ENCODE data around the gene OR10A3. TPM values are rescaled to one million over a fixed set of nuclear protein-coding genes. Genes with fewer than 3 reads are reported as not detected.
A peak's percentile ranks its signal among the peaks of the same experiment; 100 is the strongest.
"Not testable (repeated sequence)": the region's sequence is repeated elsewhere in the genome, so short reads cannot be mapped to it uniquely, and the experiment has no call there.

OR10A3 gene
- under 0.01 and 0.65 TPM in 2 replicates for total RNA-seq (2014; rRNA removed; shearing (Covaris generic))
- polyA plus RNA-seq (2016; fragmentation: Nextera tagmentation; extraction: Ambion mirVana) = 0.06 and 0.28 TPM in 2 replicates

- DNase-seq = no peak
- no peaks in the 10 kb centered on the region for H4K20me1 ChIP-seq (ENCODE audit: insufficient read depth)
- no peaks in the 10 kb centered on the region for H3K36me3 ChIP-seq (ENCODE audit: low read depth)
- H2AFZ ChIP-seq = no peak within 1 kb of the TSS
- no peak within 1 kb of the TSS for H3K27ac ChIP-seq
- no peaks in the 10 kb centered on the region for H3K4me1 ChIP-seq (ENCODE audit: insufficient read depth)
- TF ChIP-seq EZH2phosphoT487 (IDR thresholded peaks at IDR 0.05; ENCODE audit: insufficient read depth, low read depth) (no peak), EZH2 (IDR thresholded peaks at IDR 0.05; ENCODE audit: insufficient read depth, poor library complexity, severe bottlenecking) (no peak)
- H3K4me3 ChIP-seq = no peak within 1 kb of the TSS
- H3K9ac ChIP-seq = no peak within 1 kb of the TSS
- H3K4me2 ChIP-seq (ENCODE audit: unreplicated experiment) = no peak within 1 kb of the TSS
- no peaks in the 10 kb centered on the region for H3F3A ChIP-seq (ENCODE audit: insufficient read depth)
- in situ Hi-C loops (cut with MboI) = no loop called here
- H3K9me3 ChIP-seq (ENCODE audit: low read depth) = peaks cover 7% of the 10 kb centered on the region
- H3K27me3 ChIP-seq (replicated peaks; ENCODE audit: insufficient read depth) = no peaks in the 10 kb centered on the region
- no peaks in the 10 kb centered on the region for H3K9me2 ChIP-seq (ENCODE audit: insufficient read depth)
- H3K79me2 ChIP-seq (ENCODE audit: insufficient read depth) = no peaks in the 10 kb centered on the region
- 58 to 59% methylated on average over 2 of the region's 2 CpGs for WGBS, 2 experiments (ENCODE audit: low coverage in 1 of 2, low lambda C conversion rate in 2 of 2, missing lambda C conversion rate in 2 of 2)
These were observed at the start of gene OR10A3 for GRCh38 chr11:7941608-7942007. TSS of gene OR10A3 (minus strand) at chr11:7941708. CDS start at chr11:7939520, 2,188 bp downstream.

GRCh38 chr11:7987560-7987883 lies 46.0 kb upstream of the OR10A3 start:
- in situ Hi-C loops (cut with MboI) = loop anchor here (5.0 kb wide), 1 partner anchor 95 kb away; no protein-coding TSS in a partner anchor
- H3K27ac ChIP-seq = not testable (repeated sequence)

GRCh38 chr11:7986768-7987559 lies 45.5 kb upstream of the OR10A3 start, which contains the start of gene EIF3F:
TSS of gene EIF3F (plus strand) at chr11:7987337. CDS start at chr11:7987353, 16 bp downstream.
- peak within 1 kb of the TSS; percentile 99 for H2AFZ ChIP-seq
- H3K4me3 ChIP-seq = peak within 1 kb of the TSS; percentile 100
- H3F3A ChIP-seq (ENCODE audit: insufficient read depth) = no peaks in the 10 kb centered on the region
- WGBS, 2 experiments (ENCODE audit: low coverage in 1 of 2, low lambda C conversion rate in 2 of 2, missing lambda C conversion rate in 2 of 2) = 1% methylated on average over 45 to 46 of the region's 47 CpGs
- peak within 1 kb of the TSS; percentile 95 for H3K9ac ChIP-seq
- H3K4me1 ChIP-seq (ENCODE audit: insufficient read depth) = peaks cover 42% of the 10 kb centered on the region
- no peaks in the 10 kb centered on the region for H3K9me3 ChIP-seq (ENCODE audit: low read depth)
- H3K9me2 ChIP-seq (ENCODE audit: insufficient read depth) = no peaks in the 10 kb centered on the region
- H3K36me3 ChIP-seq (ENCODE audit: low read depth) = peaks cover 9% of the 10 kb centered on the region; the same call in 1 of the 2 replicates
- TF ChIP-seq EZH2phosphoT487 (IDR thresholded peaks at IDR 0.05; ENCODE audit: insufficient read depth, low read depth) (no peak), EZH2 (IDR thresholded peaks at IDR 0.05; ENCODE audit: insufficient read depth, poor library complexity, severe bottlenecking) (no peak)
- no peaks in the 10 kb centered on the region for H4K20me1 ChIP-seq (ENCODE audit: insufficient read depth)
- peaks cover 55% of the 10 kb centered on the region for H3K79me2 ChIP-seq (ENCODE audit: insufficient read depth)
- in situ Hi-C loops (cut with MboI) = loop anchor here (5.0 kb wide), 1 partner anchor 95 kb away; no protein-coding TSS in a partner anchor
- peak within 1 kb of the TSS; percentile 44; the same call in 1 of the 2 replicates for H3K27ac ChIP-seq
- H3K4me2 ChIP-seq (ENCODE audit: unreplicated experiment) = peak within 1 kb of the TSS; percentile 100
- no peaks in the 10 kb centered on the region for H3K27me3 ChIP-seq (replicated peaks; ENCODE audit: insufficient read depth)
- DNase-seq = peak; percentile 99

More at GRCh38 chr11:7987560-7987883, 46.0 kb upstream of the OR10A3 start:
- DNase-seq; H3K27me3 ChIP-seq (replicated peaks; ENCODE audit: insufficient read depth); H3K9me3 ChIP-seq (ENCODE audit: low read depth); H3F3A ChIP-seq (ENCODE audit: insufficient read depth); H4K20me1 ChIP-seq (ENCODE audit: insufficient read depth); H3K9me2 ChIP-seq (ENCODE audit: insufficient read depth): not testable (repeated sequence)
- Histone ChIP-seq H3K79me2 (ENCODE audit: insufficient read depth) (peaks cover 60% of the 10 kb centered on the region), H3K4me2 (ENCODE audit: unreplicated experiment) (peak overlapping the region; percentile 100), H3K36me3 (ENCODE audit: low read depth) (peaks cover 14% of the 10 kb centered on the region; the same call in 1 of the 2 replicates), H3K9ac (peak overlapping the region; percentile 95), H3K4me3 (peak overlapping the region; percentile 100), H2AFZ (peak overlapping the region; percentile 54; the same call in 1 of the 2 replicates), H3K4me1 (ENCODE audit: insufficient read depth) (peaks cover 42% of the 10 kb centered on the region)
- 0 to 1% methylated on average over 10 to 13 of the region's 13 CpGs for WGBS, 2 experiments (ENCODE audit: low coverage in 1 of 2, low lambda C conversion rate in 2 of 2, missing lambda C conversion rate in 2 of 2)

- no peaks in the 10 kb centered on the region for H3K9me3 ChIP-seq (ENCODE audit: low read depth)
- no peaks in the 10 kb centered on the region for H4K20me1 ChIP-seq (ENCODE audit: insufficient read depth)
- peaks cover 27% of the 10 kb centered on the region for H3K4me1 ChIP-seq (ENCODE audit: insufficient read depth)
- H3K27ac ChIP-seq = no peak overlapping the region
- H3K4me2 ChIP-seq (ENCODE audit: unreplicated experiment) = no peak overlapping the region
- H3F3A ChIP-seq (ENCODE audit: insufficient read depth) = no peaks in the 10 kb centered on the region
- no peaks in the 10 kb centered on the region for H3K27me3 ChIP-seq (replicated peaks; ENCODE audit: insufficient read depth)
- no peak overlapping the region for H3K9ac ChIP-seq
- peaks cover 27% of the 10 kb centered on the region for H3K79me2 ChIP-seq (ENCODE audit: insufficient read depth)
- H3K9me2 ChIP-seq (ENCODE audit: insufficient read depth) = no peaks in the 10 kb centered on the region
- in situ Hi-C loops (cut with MboI) = no loop called here
- no peak overlapping the region for H3K4me3 ChIP-seq
- no peak for TF ChIP-seq EZH2phosphoT487 (IDR thresholded peaks at IDR 0.05; ENCODE audit: insufficient read depth, low read depth)
- TF ChIP-seq EZH2 (IDR thresholded peaks at IDR 0.05; ENCODE audit: insufficient read depth, poor library complexity, severe bottlenecking) = no peak
- WGBS, 2 experiments (ENCODE audit: low coverage in 1 of 2, low lambda C conversion rate in 2 of 2, missing lambda C conversion rate in 2 of 2) = 63 to 65% methylated on average over 7 of the region's 7 CpGs
- H2AFZ ChIP-seq = no peak overlapping the region
- H3K36me3 ChIP-seq (ENCODE audit: low read depth) = no peaks in the 10 kb centered on the region
- DNase-seq = no peak
These were observed 42.5 kb upstream of the OR10A3 start for GRCh38 chr11:7983832-7984590.

Measured in GM23248 (cell line).